Left ventricle myocardium inferior (tissue), 1 donor: Measurements from ENCODE around the gene SATB2. TPM values are rescaled to one million over a fixed set of nuclear protein-coding genes. Genes with fewer than 3 reads are reported as not detected.

Experiments
- DNase-seq: peaks from one replicate; pipeline ENCODE4 v3.0.0-alpha.2; 2020
- H3K27ac ChIP-seq: fragments of 200-600 bp; replicated peaks from 2 replicates; pipeline ENCODE4 v1.8.0; 2021
- H3K27me3 ChIP-seq: fragments of 200-600 bp; 2 replicates; pipeline ENCODE4 v1.8.0; 2021; ENCODE audit warnings: low read depth
- H3K36me3 ChIP-seq: fragments of 200-600 bp; 2 replicates; pipeline ENCODE4 v1.8.0; 2021
- H3K4me1 ChIP-seq: fragments of 200-600 bp; 2 replicates; pipeline ENCODE4 v1.8.0; 2021
- H3K4me3 ChIP-seq: fragments of 200-600 bp; 2 replicates; pipeline ENCODE4 v1.8.0; 2021; ENCODE audit warnings: mild to moderate bottlenecking, moderate library complexity
- H3K9me3 ChIP-seq: fragments of 200-600 bp; replicated peaks from 2 replicates; pipeline ENCODE4 v1.8.0; 2021
- intact Hi-C: fragments of 100-400 bp; cut with micrococcal nuclease; formaldehyde crosslinking; loops from one replicate; pipeline ENCODE4 v1.11.0; 2022
- total RNA-seq: library from RNA; stranded (reverse); fragmentation: NEBNext Ultra II Directional; extraction: Animal tissue kit (Norgen Biotek cat#: 25700); gene quantifications from one replicate; pipeline ENCODE4 v1.2.1, GENCODE V29; 2021
- TF ChIP-seq, protein P1 (sequence below): fragments of 200-600 bp; IDR thresholded peaks from 2 replicates; pipeline ENCODE4 v1.8.0; 2021; ENCODE audit warnings: antibody characterized with exemption, mild to moderate bottlenecking, borderline replicate concordance
- donor health status: DM: no; HTN: yes; CAD: no; lungs with severe emphysema.

The SATB2 gene
- total RNA-seq, 1 donor from 2014 or later: 1.1 TPM

DNA sequence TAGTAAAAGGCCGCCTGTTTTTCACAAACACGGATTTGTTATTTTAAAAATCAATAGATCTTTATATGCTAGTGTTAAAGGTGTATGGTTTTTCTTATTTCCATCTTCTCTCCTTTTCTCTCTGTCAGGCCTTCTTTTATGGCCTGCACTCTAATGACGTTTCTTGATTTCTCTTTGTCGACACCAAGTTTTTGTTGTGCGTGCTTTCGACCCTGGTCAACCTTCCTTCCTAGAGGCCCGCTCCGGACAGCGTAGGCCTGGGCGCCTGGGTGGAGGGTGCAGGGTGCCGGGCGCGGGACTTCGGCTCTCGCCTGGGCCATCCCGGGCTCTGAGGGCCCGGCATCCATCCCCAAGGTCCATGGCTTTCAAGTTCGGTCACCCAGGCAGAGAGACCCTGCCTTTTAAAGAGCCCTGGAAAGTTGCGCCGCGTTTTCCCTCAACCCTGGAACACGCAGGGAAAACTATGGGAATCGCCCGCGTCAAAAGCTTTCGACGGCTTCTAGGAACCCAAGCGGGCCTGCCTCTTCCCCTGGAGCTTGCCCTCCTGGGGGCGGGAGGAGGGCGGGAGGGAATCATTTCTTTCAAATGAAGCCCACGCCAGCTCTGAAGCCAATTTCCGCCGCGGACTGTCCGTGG lies 4.1 kb upstream of the SATB2 start:
- no peaks in the 10 kb centered on the region for H3K9me3 ChIP-seq
- H3K36me3 ChIP-seq: no peaks in the 10 kb centered on the region
- no peak overlapping the region for H3K27ac ChIP-seq
- no peak for DNase-seq
- intact Hi-C loops: no loop called here
- peaks cover 66% of the 10 kb centered on the region for H3K4me1 ChIP-seq
- TF ChIP-seq, protein P1, sequence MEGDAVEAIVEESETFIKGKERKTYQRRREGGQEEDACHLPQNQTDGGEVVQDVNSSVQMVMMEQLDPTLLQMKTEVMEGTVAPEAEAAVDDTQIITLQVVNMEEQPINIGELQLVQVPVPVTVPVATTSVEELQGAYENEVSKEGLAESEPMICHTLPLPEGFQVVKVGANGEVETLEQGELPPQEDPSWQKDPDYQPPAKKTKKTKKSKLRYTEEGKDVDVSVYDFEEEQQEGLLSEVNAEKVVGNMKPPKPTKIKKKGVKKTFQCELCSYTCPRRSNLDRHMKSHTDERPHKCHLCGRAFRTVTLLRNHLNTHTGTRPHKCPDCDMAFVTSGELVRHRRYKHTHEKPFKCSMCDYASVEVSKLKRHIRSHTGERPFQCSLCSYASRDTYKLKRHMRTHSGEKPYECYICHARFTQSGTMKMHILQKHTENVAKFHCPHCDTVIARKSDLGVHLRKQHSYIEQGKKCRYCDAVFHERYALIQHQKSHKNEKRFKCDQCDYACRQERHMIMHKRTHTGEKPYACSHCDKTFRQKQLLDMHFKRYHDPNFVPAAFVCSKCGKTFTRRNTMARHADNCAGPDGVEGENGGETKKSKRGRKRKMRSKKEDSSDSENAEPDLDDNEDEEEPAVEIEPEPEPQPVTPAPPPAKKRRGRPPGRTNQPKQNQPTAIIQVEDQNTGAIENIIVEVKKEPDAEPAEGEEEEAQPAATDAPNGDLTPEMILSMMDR: no peak
- no peak overlapping the region for H3K4me3 ChIP-seq
- peaks cover 81% of the 10 kb centered on the region for H3K27me3 ChIP-seq

GRCh38 chr2:199460846-199461710 lies 3.3 kb upstream of the SATB2 start:
- no peaks in the 10 kb centered on the region for H3K9me3 ChIP-seq
- intact Hi-C loops: no loop called here
- TF ChIP-seq, protein P1: no peak
- no peak overlapping the region for H3K4me3 ChIP-seq
- no peak overlapping the region for H3K27ac ChIP-seq
- no peaks in the 10 kb centered on the region for H3K36me3 ChIP-seq
- no peak for DNase-seq
- peaks cover 74% of the 10 kb centered on the region for H3K4me1 ChIP-seq
- H3K27me3 ChIP-seq: peaks cover 81% of the 10 kb centered on the region

GRCh38 chr2:199460101-199460671 lies 2.4 kb upstream of the SATB2 start:
- TF ChIP-seq, protein P1: no peak
- no peaks in the 10 kb centered on the region for H3K36me3 ChIP-seq
- DNase-seq: no peak
- no peaks in the 10 kb centered on the region for H3K9me3 ChIP-seq
- H3K4me3 ChIP-seq: peak overlapping the region; percentile 92
- peaks cover 83% of the 10 kb centered on the region for H3K4me1 ChIP-seq
- H3K27me3 ChIP-seq: peaks cover 81% of the 10 kb centered on the region
- no peak overlapping the region for H3K27ac ChIP-seq
- intact Hi-C loops: no loop called here

GRCh38 chr2:199459286-199460100 lies 1.8 kb upstream of the SATB2 start:
- peaks cover 78% of the 10 kb centered on the region for H3K4me1 ChIP-seq
- TF ChIP-seq, protein P1: peak; percentile 10
- H3K36me3 ChIP-seq: no peaks in the 10 kb centered on the region
- intact Hi-C loops: no loop called here
- peak overlapping the region; percentile 92 for H3K4me3 ChIP-seq
- DNase-seq: peak; percentile 95
- H3K27me3 ChIP-seq: peaks cover 81% of the 10 kb centered on the region
- H3K9me3 ChIP-seq: no peaks in the 10 kb centered on the region
- H3K27ac ChIP-seq: peak overlapping the region; percentile 78

- Histone ChIP-seq H3K4me1 (peaks cover 71% of the 10 kb centered on the region), H3K4me3 (peak overlapping the region; percentile 92), H3K27ac (peak overlapping the region; percentile 78), H3K27me3 (peaks cover 81% of the 10 kb centered on the region), H3K36me3 (no peaks in the 10 kb centered on the region), H3K9me3 (no peaks in the 10 kb centered on the region)
- DNase-seq: no peak
- intact Hi-C loops: no loop called here
- TF ChIP-seq, protein P1: no peak
Measured at GRCh38 chr2:199458806-199459285, 1.1 kb upstream of the SATB2 start.
